ENCODE measurements around the gene RERG. TPM values are rescaled to one million over a fixed set of nuclear protein-coding genes. Genes with fewer than 3 reads are reported as not detected.

RERG gene
- total and polyA plus RNA-seq, 2 experiments from 2014 or later = 1.1 to 1.5 TPM

DNA sequence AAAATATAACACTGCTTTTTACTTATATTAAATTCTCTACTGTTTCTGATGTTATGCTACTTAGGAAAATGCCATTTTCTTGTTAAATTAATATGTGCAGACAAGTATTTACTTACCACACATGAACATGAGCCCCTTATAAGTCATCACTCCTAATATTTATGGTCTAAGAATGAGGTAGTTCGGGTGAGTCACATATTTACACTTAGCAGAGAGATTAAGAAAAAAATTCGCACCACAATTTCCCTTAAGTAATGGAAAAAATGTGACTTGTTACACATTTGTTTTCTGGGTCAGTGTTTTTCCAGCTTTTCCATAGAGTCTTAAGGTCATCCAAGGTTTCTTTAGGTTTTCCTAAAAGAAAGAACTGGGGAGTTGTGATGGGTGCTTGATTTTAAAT lies 68.3 kb downstream of the RERG start (continued):
- TF ChIP-seq, protein P1, sequence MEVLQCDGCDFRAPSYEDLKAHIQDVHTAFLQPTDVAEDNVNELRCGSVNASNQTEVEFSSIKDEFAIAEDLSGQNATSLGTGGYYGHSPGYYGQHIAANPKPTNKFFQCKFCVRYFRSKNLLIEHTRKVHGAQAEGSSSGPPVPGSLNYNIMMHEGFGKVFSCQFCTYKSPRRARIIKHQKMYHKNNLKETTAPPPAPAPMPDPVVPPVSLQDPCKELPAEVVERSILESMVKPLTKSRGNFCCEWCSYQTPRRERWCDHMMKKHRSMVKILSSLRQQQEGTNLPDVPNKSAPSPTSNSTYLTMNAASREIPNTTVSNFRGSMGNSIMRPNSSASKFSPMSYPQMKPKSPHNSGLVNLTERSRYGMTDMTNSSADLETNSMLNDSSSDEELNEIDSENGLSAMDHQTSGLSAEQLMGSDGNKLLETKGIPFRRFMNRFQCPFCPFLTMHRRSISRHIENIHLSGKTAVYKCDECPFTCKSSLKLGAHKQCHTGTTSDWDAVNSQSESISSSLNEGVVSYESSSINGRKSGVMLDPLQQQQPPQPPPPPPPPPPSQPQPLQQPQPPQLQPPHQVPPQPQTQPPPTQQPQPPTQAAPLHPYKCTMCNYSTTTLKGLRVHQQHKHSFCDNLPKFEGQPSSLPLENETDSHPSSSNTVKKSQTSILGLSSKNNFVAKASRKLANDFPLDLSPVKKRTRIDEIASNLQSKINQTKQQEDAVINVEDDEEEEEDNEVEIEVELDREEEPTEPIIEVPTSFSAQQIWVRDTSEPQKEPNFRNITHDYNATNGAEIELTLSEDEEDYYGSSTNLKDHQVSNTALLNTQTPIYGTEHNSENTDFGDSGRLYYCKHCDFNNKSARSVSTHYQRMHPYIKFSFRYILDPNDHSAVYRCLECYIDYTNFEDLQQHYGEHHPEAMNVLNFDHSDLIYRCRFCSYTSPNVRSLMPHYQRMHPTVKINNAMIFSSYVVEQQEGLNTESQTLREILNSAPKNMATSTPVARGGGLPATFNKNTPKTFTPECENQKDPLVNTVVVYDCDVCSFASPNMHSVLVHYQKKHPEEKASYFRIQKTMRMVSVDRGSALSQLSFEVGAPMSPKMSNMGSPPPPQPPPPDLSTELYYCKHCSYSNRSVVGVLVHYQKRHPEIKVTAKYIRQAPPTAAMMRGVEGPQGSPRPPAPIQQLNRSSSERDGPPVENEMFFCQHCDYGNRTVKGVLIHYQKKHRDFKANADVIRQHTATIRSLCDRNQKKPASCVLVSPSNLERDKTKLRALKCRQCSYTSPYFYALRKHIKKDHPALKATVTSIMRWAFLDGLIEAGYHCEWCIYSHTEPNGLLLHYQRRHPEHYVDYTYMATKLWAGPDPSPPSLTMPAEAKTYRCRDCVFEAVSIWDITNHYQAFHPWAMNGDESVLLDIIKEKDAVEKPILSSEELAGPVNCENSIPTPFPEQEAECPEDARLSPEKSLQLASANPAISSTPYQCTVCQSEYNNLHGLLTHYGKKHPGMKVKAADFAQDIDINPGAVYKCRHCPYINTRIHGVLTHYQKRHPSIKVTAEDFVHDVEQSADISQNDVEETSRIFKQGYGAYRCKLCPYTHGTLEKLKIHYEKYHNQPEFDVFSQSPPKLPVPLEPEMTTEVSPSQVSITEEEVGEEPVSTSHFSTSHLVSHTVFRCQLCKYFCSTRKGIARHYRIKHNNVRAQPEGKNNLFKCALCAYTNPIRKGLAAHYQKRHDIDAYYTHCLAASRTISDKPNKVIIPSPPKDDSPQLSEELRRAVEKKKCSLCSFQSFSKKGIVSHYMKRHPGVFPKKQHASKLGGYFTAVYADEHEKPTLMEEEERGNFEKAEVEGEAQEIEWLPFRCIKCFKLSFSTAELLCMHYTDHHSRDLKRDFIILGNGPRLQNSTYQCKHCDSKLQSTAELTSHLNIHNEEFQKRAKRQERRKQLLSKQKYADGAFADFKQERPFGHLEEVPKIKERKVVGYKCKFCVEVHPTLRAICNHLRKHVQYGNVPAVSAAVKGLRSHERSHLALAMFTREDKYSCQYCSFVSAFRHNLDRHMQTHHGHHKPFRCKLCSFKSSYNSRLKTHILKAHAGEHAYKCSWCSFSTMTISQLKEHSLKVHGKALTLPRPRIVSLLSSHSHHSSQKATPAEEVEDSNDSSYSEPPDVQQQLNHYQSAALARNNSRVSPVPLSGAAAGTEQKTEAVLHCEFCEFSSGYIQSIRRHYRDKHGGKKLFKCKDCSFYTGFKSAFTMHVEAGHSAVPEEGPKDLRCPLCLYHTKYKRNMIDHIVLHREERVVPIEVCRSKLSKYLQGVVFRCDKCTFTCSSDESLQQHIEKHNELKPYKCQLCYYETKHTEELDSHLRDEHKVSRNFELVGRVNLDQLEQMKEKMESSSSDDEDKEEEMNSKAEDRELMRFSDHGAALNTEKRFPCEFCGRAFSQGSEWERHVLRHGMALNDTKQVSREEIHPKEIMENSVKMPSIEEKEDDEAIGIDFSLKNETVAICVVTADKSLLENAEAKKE (CRISPR knock-in tag; IDR thresholded peaks at IDR 0.05) = no peak
- TF ChIP-seq POLR2AphosphoS5 (IDR thresholded peaks at IDR 0.05; ENCODE audit: low read depth) (no peak), NANOG (IDR thresholded peaks at IDR 0.05; ENCODE audit: borderline replicate concordance) (no peak), ZNF114 (CRISPR knock-in tag; IDR thresholded peaks at IDR 0.05) (no peak), EZH2phosphoT487 (IDR thresholded peaks at IDR 0.05; ENCODE audit: unreplicated experiment) (no peak)

DNA sequence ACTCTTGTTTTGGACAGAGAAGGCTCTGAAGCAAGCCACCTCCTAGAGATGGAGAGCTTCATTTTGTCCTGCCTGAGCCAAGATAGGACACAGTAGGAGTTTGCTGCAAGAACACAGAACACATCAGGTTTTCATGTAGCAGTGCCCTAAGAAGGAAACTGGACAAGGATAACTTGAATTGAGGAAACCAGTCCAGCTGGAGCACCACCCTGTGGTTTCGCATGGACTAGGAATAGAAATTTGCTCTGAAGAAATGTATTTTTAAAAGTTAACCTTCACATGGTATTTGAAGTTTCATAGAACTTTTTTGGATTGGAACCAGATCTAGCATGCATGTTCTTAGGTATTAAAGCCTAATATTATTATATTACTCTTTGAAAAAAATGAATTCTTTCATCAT lies 68.8 kb downstream of the RERG start:
- H3K4me1 Mint-ChIP-seq = no peaks in the 10 kb centered on the region
- no peaks in the 10 kb centered on the region; the same call in 2 of the 3 replicates for H3K9me3 Mint-ChIP-seq
- ATAC-seq = no peak
- Histone ChIP-seq H3K36me3 (ENCODE audit: insufficient read depth) (no peaks in the 10 kb centered on the region), H3F3A (replicated peaks; ENCODE audit: low read depth) (no peaks in the 10 kb centered on the region), H4K20me1 (replicated peaks; ENCODE audit: insufficient read depth) (no peaks in the 10 kb centered on the region; the same call in 1 of the 2 replicates), H3K79me2 (replicated peaks; ENCODE audit: insufficient read depth) (no peaks in the 10 kb centered on the region), H3K27ac (ENCODE audit: low read depth) (no peak overlapping the region), H3K27me3 (ENCODE audit: insufficient read depth) (no peaks in the 10 kb centered on the region), H3K4me3 (no peak overlapping the region), H2AFZ (no peak overlapping the region), H3K4me1 (ENCODE audit: insufficient read depth) (no peaks in the 10 kb centered on the region), H3K9me2 (ENCODE audit: insufficient read depth) (no peaks in the 10 kb centered on the region), H3K4me2 (no peak overlapping the region)
- no peak overlapping the region for H3K4me3 Mint-ChIP-seq
- H3K27ac Mint-ChIP-seq = no peak overlapping the region
- H3K36me3 Mint-ChIP-seq (ENCODE audit: low read depth) = no peaks in the 10 kb centered on the region
- peaks cover 2% of the 10 kb centered on the region for H3K27me3 Mint-ChIP-seq (ENCODE audit: insufficient read depth, low read depth, poor library complexity)
- DNase-seq (ENCODE audit: low spot score) = no peak
- no peak for TF ChIP-seq CREB1 (CRISPR knock-in tag; IDR thresholded peaks at IDR 0.05; ENCODE audit: low read depth)
- TF ChIP-seq, protein P2, sequence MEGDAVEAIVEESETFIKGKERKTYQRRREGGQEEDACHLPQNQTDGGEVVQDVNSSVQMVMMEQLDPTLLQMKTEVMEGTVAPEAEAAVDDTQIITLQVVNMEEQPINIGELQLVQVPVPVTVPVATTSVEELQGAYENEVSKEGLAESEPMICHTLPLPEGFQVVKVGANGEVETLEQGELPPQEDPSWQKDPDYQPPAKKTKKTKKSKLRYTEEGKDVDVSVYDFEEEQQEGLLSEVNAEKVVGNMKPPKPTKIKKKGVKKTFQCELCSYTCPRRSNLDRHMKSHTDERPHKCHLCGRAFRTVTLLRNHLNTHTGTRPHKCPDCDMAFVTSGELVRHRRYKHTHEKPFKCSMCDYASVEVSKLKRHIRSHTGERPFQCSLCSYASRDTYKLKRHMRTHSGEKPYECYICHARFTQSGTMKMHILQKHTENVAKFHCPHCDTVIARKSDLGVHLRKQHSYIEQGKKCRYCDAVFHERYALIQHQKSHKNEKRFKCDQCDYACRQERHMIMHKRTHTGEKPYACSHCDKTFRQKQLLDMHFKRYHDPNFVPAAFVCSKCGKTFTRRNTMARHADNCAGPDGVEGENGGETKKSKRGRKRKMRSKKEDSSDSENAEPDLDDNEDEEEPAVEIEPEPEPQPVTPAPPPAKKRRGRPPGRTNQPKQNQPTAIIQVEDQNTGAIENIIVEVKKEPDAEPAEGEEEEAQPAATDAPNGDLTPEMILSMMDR (conservative IDR thresholded peaks at IDR 0.05; ENCODE audit: low read depth in 2 of 2) = no peak; a peak in 1 of 4 replicates
- TF ChIP-seq, protein P3, sequence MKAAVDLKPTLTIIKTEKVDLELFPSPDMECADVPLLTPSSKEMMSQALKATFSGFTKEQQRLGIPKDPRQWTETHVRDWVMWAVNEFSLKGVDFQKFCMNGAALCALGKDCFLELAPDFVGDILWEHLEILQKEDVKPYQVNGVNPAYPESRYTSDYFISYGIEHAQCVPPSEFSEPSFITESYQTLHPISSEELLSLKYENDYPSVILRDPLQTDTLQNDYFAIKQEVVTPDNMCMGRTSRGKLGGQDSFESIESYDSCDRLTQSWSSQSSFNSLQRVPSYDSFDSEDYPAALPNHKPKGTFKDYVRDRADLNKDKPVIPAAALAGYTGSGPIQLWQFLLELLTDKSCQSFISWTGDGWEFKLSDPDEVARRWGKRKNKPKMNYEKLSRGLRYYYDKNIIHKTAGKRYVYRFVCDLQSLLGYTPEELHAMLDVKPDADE (IDR thresholded peaks at IDR 0.05) = no peak
- TF ChIP-seq ZNF114 (CRISPR knock-in tag; IDR thresholded peaks at IDR 0.05) = no peak
- TF ChIP-seq STAT1 (IDR thresholded peaks at IDR 0.05; ENCODE audit: unreplicated experiment) = no peak
- TF ChIP-seq POLR2AphosphoS5 (IDR thresholded peaks at IDR 0.05; ENCODE audit: low read depth) = no peak
- TF ChIP-seq NANOG (IDR thresholded peaks at IDR 0.05; ENCODE audit: borderline replicate concordance) = no peak
